ENCODE data around the gene RNF144B. TPM values are rescaled to one million over a fixed set of nuclear protein-coding genes. Genes with fewer than 3 reads are reported as not detected.

The RNF144B gene
- total RNA-seq, 1 experiment from 2014 or later: 8.2 TPM

GRCh38 chr6:18350271-18350670 is 36.9 kb upstream of the RNF144B start:
- DNase-seq (ENCODE audit: low spot score) (no peak), ATAC-seq (no peak)
- no peaks in the 10 kb centered on the region for H3K36me3 Mint-ChIP-seq
- no peak overlapping the region for H3K4me3 Mint-ChIP-seq
- no peak for TF ChIP-seq CBFB (CRISPR knock-in tag; IDR thresholded peaks at IDR 0.05; ENCODE audit: low read depth)
- TF ChIP-seq ZNF219 (CRISPR knock-in tag; IDR thresholded peaks at IDR 0.05; ENCODE audit: borderline replicate concordance): no peak
- TF ChIP-seq ESRRA (CRISPR knock-in tag; IDR thresholded peaks at IDR 0.05; ENCODE audit: borderline replicate concordance): no peak
- TF ChIP-seq ETV6 (CRISPR knock-in tag; IDR thresholded peaks at IDR 0.05): no peak
- TF ChIP-seq TCF7 (CRISPR knock-in tag; IDR thresholded peaks at IDR 0.05; ENCODE audit: low read depth): no peak
- no peak for TF ChIP-seq CDX4 (CRISPR knock-in tag; IDR thresholded peaks at IDR 0.05; ENCODE audit: borderline replicate concordance)
- TF ChIP-seq MXD4 (CRISPR knock-in tag; IDR thresholded peaks at IDR 0.05; ENCODE audit: borderline replicate concordance): no peak
- TF ChIP-seq TP53 (CRISPR knock-in tag; IDR thresholded peaks at IDR 0.05): no peak
- H3K27me3 Mint-ChIP-seq (ENCODE audit: low read depth): no peaks in the 10 kb centered on the region
- no peaks in the 10 kb centered on the region for H3K4me1 Mint-ChIP-seq
- no peak overlapping the region for H3K27ac Mint-ChIP-seq
- no peaks in the 10 kb centered on the region; the same call in 1 of the 2 replicates for H3K9me3 Mint-ChIP-seq
- ChIA-PET CTCF (no interaction called here), POLR2A (interaction anchor here (0.6 kb wide), 1 partner anchor 132 kb away, joined by 6 read pairs; no protein-coding TSS in a partner anchor)

GRCh38 chr6:18350712-18351111 is 36.4 kb upstream of the RNF144B start:
- Mint-ChIP-seq H3K27ac (no peak overlapping the region), H3K4me3 (no peak overlapping the region), H3K36me3 (no peaks in the 10 kb centered on the region), H3K27me3 (ENCODE audit: low read depth) (no peaks in the 10 kb centered on the region), H3K9me3 (no peaks in the 10 kb centered on the region; the same call in 1 of the 2 replicates), H3K4me1 (no peaks in the 10 kb centered on the region)
- POLR2A ChIA-PET: no interaction called here
- ATAC-seq (no peak), DNase-seq (ENCODE audit: low spot score) (no peak)
- CTCF ChIA-PET: no interaction called here
- no peak for TF ChIP-seq AFF4 (CRISPR knock-in tag; IDR thresholded peaks at IDR 0.05; ENCODE audit: borderline replicate concordance)
- no peak for TF ChIP-seq ZNF138 (CRISPR knock-in tag; conservative IDR thresholded peaks at IDR 0.05)
- TF ChIP-seq GABPB1 (CRISPR knock-in tag; IDR thresholded peaks at IDR 0.05): no peak
- no peak for TF ChIP-seq ZNF671 (CRISPR knock-in tag; IDR thresholded peaks at IDR 0.05)
- no peak for TF ChIP-seq STAT6 (CRISPR knock-in tag; conservative IDR thresholded peaks at IDR 0.05; ENCODE audit: low read depth)
- TF ChIP-seq ERG (CRISPR knock-in tag; IDR thresholded peaks at IDR 0.05): no peak
- no peak for TF ChIP-seq PRDM15 (CRISPR knock-in tag; IDR thresholded peaks at IDR 0.05)
- no peak for TF ChIP-seq ATF2 (CRISPR knock-in tag; IDR thresholded peaks at IDR 0.05; ENCODE audit: borderline replicate concordance, low read depth)
- no peak for TF ChIP-seq ZNF416 (CRISPR knock-in tag; IDR thresholded peaks at IDR 0.05)
- no peak for TF ChIP-seq ZMAT4 (CRISPR knock-in tag; IDR thresholded peaks at IDR 0.05)

Data from WTC11 (cell line).